A204.1 (cell line): Measurements from ENCODE around the gene FER.

ENCODE experiments used
- FAIRE-seq: peaks from 2 replicates; lab custom pipeline; 2012; peaks lifted over from hg19 to GRCh38; lab: Jason Lieb, UNC

Gene FER

DNA sequence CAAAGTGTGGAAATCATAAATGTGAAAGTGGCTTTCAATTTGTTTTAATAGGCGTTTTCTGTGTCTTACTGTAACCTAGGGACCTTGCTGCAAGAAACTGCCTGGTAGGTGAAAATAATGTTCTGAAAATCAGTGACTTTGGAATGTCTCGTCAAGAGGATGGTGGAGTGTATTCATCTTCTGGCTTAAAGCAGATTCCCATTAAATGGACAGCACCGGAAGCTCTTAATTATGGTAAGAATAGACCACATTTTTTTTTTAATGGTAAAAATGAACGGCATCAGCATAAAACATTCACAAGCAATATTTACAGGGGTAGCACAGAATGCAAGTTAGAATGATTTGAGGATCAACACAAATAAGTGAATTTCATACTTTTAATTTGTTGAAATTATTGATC, 433.0 kb downstream of the FER start:
- FAIRE-seq = no peak

DNA sequence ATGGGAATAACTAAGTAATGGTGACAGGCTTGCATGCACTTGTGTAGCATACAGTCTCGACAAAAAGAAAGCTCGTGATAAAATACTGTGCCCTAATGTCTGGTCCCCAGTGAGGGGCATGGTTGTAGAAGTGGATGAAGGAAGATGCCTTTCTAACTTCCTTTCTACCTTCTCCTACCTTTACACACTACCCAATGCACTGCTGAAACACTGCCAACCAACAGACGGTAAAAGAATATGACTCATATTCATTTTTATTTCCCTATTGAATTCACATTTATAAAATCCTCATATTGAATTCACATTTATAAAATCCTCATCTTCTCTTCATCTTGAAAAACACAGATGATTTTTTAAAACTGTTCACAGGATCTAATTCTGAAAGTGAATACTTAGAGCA, 439.1 kb downstream of the FER start:
- no peak for FAIRE-seq

GRCh38 chr5:109191153-109191558, 443.5 kb downstream of the FER start:
- FAIRE-seq = no peak

DNA sequence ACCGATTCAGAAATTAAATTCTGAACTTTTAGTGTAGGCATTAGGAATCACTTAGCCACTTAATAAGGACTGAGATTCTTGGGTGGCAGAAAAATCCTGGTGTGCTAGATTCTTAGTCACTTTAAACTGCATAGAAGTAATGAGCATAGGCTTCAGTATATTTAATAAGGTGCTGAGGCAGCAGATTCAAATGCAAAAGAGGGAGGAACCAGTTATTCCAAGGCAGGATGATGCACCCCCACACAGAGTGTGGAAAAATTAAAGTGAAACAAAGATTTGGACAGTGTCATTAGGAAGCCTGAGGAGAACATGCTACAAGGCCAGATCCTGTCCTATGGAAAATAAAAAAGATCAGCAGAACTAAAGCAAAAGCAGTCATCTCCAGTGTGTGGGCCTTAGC, 444.3 kb downstream of the FER start:
- FAIRE-seq = no peak

- no peak for FAIRE-seq
These were observed 445.0 kb downstream of the FER start for GRCh38 chr5:109192555-109193281.

DNA sequence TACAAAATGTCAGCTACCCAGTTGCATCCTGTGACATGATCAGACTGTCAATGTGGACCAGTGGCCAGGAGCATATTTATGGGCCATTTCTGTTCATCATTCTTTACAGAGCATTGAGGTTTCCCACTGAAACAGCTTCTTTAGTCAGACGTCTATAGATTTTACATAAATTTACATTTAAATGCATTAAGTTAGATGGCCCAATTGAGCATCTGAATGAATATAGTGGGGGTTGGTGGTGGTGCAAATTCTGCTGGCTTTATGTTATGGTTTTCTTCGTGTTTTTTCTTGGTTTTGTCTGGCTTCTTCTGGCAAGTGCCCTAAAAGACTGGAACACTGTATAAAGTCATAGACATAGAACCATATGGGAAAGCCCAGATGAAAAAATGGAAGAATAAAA, 448.0 kb downstream of the FER start:
- FAIRE-seq = no peak

DNA sequence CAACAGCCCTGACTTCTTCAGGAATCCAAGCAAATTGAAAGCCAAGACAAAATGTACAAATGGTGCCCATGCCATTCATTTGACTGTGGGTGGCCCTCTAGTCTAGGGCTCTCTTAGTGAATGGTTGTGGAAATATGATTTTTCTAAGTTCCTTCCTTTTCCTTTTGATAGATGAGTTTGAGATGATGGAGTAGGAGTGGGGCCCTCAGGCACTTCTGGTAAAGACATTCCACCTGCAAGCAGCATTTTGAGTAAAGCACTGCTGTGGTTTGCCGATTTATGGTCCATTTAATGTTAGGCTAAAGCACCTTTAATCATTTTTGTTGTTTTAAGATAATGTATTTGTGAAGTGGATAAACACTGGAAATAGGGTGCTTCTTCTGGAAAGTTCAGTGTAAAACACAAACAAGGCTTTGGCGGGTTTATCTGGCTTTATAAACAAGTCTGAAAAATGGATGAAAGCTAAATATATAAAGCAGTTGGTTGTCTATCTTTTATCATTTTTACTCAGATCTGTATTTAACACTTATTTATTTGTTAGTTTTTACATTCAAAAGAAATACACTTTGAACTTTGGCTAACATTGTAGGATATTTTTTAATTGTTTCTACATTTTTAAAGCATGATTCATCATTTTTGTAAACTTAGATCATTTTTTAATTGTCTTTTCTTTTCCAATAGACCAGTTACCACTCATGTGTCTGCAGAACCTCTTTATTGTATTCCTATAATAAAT, 448.6 kb downstream of the FER start:
- FAIRE-seq = no peak

- no peak for FAIRE-seq
These were observed 449.1 kb downstream of the FER start for GRCh38 chr5:109196823-109197160.

GRCh38 chr5:109199289-109199688, 451.6 kb downstream of the FER start:
- FAIRE-seq = no peak

DNA sequence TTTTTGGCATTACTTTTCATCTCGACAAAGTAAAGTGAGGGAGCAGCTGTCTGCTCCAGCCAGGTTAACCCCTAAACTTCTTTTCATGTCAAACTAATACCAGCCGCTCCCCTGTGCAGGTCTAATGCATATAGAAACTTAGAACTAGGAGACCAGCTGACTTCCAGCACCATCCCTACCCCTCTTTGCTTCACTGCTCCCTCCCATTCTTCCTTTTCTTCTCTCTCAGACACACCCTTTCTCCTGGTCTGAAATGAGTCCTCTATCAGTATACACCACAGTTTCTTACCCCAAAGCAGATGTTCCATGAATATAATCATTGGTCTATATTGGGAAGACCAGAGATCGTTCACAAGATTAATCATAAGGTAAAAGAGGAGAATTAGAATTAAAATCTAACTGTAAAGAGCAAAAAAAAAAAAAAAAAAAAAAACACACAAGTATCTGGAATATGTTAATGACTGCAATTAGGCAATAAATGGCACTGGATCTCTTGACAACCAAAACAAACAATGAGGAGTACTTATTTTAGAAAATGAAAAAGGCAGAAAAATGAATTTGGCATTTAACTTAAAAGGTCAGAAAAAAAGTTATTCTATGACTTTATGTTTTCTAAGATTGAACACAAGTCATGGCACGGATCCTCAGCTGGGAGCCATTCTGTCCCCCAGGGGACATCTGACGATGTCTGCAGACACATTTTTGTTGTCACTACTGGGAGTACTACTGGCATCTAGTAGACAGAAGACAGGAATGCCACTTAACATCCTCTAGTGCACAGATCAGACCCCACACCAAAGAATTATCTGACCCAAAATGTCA, 452.3 kb downstream of the FER start:
- FAIRE-seq = no peak

- FAIRE-seq = no peak
These were observed 467.3 kb downstream of the FER start for GRCh38 chr5:109215040-109215439.

- FAIRE-seq = no peak
These were observed 471.1 kb downstream of the FER start for GRCh38 chr5:109218818-109219217.

DNA sequence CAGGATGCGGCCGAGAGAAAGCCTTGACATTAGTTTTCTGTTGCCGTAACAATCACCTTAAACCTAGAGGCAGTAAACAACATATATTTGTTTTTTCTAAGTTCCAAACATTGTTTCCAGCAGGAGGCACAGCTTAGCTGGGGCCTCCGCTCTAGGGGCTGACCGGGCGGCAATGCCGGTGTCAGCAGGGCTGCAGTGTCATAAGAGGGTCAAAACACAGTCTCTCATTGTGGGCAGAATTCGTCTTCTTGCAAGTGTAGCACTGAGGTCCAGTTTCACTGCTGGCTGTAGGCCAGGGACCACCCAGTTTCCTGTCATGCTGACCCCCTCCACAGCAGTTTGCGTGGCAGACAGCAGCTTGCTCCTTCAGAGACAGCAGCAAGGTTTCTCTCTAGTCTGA, 475.8 kb downstream of the FER start:
- no peak for FAIRE-seq

DNA sequence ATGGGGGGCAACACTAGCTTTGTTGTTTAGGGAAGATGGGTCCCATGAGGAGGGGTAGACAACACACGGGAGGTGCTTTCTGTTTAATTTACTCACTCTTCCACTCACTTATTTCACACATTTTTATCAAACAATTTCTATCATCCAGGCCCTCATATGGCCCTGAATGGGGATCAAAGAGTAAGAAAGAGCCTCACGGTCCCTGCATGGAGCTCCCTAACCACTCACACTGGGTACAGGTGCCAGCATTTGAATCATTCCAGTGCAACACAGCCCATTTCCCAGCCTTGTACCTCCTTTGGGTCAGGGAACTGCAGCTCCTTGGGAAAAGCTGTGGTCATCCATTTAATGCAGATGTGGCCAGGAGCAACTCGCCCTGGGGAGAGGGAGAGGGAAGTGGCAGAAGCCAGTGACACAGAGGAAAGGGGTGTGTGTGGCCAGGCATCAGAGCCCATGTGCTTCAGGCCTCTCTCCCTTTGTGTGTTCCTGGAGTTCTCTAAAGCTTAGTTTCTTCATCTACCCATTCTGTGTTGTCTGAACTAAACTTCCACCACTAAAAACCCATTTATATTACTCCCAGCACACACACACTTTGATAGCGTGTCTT, 476.7 kb downstream of the FER start:
- no peak for FAIRE-seq

DNA sequence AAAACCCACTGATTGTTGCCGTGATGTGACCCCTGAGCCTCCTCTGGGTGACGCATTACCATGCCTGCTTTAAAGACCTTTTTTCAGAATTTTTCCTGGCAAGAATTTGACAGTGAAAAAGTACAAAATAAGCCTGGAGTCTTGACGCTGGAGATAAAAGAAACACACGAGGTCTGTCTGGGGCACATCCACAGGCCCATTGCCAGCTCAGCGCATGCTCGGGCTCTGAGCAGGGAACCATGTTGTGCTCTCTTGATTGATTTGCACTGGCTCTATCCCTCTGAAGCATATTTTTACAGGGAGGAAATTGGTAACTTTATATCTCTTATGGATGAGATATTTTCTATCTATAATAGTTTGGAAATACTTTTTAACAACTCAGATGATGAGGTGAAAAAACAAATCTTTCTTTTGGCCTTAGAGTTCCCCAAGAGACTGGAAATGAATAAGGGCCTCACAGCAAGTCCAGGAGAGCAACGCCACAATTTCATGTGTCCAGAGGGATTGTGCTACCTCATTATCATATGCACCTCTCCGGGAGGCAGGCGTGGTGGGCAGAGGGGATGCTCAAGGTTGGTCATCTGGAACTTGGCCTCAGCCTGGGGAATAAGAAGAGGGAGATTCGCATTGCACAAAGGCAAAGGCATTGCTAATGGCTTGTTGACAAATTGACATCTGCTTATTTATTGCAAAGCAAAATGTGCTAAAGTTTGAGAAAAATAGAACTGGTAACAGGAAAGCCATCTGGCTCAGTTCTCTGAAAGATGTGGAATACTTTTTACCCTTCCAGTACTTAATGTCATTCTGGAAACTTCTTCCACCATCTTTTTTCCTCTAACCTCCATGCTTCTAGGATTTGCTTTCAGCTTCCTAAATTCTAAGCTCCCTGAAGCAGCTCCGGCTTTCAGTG, 478.3 kb downstream of the FER start:
- no peak for FAIRE-seq

DNA sequence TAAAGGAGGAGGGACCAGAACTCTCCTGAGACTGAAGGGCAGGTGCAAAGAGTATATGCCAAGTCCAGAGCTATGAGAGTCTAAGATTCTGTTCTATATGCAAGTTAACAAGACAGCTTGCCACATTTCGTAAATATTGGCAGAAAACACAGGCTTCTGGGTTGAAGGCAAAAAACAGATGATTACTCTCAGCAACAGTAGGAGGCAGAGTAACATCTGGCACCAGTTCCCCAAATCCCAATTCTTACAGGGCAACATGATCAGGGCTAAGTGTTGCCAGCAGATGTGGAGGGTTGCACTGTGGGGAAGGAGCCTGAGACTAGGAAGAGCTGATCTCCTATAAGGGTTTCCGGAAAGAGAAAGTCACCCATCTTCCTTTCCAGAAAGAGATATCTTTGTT, 482.7 kb downstream of the FER start:
- no peak for FAIRE-seq

- FAIRE-seq = no peak
These were observed 483.6 kb downstream of the FER start for GRCh38 chr5:109231331-109231730.

DNA sequence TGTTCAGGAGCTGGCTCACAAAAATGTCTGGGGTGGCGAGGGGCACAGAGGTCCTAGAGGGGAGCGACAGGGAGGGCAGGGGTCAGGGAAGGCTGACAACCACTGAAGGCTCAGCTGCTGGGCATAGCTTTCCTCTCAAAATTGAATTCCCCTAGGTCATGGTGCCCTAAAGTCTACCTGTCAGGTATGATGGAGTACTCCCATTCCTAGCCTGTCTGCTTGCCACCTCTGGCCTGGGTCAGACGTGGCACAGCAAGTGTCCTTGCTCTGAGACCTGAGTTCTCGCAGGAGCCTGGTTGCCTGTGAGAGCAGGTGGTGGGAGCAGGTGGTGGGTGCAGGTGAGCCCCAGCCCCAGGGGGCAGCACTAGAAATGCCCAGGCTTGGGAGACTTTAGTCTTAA, 486.7 kb downstream of the FER start:
- FAIRE-seq = no peak

- no peak for FAIRE-seq
These were observed 491.8 kb downstream of the FER start for GRCh38 chr5:109239456-109239855.

DNA sequence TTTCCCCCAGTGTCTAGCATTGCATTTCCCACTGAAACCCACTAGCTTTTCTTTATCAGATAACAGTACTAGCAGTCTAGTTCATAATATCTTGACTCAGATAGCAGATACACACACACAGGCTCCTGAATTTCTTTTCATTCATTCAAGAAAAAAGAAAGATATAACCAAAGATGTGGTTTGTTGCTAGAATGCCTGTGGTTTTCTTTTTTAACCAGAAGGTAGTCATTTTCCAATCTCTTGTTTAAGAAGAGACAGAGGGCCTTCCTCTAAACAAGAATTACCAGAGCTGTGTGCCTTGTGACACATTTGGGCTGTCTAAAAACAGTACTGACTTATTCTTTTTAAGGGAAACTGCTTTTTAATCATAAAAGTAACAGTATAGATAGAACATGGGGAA, 494.8 kb downstream of the FER start:
- FAIRE-seq = no peak

DNA sequence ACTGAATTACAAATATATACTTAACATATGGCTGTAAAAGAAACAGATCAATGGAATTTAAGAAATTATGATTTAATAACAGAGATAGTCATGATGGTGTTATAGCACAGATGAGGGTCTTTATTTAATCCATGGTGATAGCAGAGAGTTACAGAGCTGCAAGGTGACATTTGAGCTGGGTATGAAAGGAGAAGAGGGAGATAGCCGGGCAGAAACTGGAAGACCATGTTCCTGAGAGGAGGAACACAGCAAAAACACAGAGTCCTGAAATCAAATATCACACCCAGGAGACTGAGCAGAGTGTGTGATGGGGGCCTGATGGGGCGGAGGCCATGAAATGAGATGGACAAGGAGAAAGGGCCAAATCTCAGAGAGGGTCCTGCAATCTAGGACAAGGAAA, 498.7 kb downstream of the FER start:
- FAIRE-seq = no peak
